ENCODE results near the gene REP15.
"Not testable (repeated sequence)": the region's sequence is repeated elsewhere in the genome, so short reads cannot be mapped to it uniquely, and the experiment has no call there.

The REP15 gene

DNA sequence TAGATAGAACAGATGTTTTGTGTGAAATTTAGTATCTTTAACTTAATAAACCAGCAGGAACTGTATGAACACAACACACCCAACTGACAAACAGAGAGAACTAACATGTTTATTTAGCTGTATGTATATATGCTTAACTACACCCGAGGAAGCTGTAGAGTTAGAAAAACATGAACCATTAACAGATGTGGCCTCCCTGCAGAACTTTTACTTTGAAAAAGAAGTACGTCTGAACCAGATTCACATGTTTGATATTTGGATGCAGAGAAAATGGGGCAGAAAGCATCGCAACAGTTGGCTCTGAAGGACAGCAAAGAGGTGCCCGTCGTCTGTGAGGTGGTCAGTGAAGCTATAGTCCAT lies at the start of gene REP15:
Gene REP15 (plus strand): TSS at position 155 of the 360 bp plus-strand sequence. CDS start 116 bp downstream, at position 271.
- no peak for DNase-seq

- no peak for DNase-seq
Observed at GRCh38 chr12:27650011-27650410, 46.2 kb upstream of the REP15 start.

GRCh38 chr12:27651201-27651600 lies 45.0 kb upstream of the REP15 start:
- DNase-seq: no peak

GRCh38 chr12:27652174-27652763 lies 44.0 kb upstream of the REP15 start:
- no peak for DNase-seq

- no peak for DNase-seq
Observed at GRCh38 chr12:27653661-27654060, 42.6 kb upstream of the REP15 start.

- not testable (repeated sequence) for DNase-seq
Observed at GRCh38 chr12:27655476-27655875, 40.8 kb upstream of the REP15 start.

DNA sequence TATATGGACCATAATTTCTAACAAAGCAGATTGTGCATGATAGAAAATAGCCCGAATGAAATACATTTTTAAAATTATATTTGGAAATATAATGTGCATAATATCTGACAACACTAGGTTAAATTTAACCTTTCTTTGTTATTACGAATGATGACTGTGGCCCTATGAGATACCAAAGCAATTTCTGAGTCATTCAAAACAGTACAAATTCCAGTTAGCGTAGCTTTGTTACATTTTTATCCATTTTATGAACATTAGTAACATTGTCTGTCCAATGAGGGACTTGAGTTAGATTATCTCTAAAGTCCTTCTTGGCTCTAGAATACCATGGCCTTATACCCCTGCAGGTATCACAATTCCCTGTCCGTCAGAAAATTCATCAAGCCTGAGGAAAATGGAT lies 39.0 kb upstream of the REP15 start:
- DNase-seq: no peak

DNA sequence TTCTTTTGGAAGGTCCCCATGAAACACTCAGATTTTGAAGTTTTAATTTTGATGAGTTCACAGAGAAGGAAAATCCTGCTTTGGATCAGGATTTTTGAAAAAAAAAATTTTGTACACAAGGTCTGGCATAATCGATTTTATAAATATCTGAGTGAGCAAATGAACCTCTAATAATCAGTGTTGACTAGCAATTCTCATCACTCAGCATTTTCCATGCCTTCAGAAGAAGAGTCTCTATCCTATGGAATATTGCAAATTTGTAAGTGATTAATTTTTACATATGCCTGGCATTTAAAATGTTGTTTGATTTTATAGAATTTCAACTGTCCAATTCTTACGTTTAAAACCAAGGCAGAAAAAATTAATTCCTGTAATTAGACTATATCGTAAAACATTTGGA lies 30.5 kb upstream of the REP15 start:
- no peak for DNase-seq

GRCh38 chr12:27666510-27666909 lies 29.7 kb upstream of the REP15 start:
- no peak for DNase-seq

- no peak for DNase-seq
Observed at GRCh38 chr12:27667540-27667939, 28.7 kb upstream of the REP15 start.

DNA sequence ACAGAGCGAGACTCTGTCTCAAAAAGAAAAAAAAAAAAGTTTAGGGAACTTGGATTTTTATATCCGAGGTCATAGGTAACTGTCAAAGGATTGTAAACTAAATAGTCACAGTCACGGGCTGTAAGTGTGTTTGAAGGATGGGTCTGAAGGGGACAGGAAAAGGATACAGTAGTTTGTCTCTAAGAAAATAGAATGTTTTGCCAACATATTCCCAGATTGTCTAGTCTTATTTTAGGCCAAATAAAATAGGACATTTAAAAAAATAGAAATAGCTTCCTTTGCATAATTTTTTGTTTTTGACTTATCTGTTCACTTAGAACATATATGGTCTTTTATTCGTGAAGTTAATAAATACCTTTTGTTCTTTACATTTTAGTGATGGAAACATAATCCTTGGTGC lies 24.2 kb upstream of the REP15 start:
- no peak for DNase-seq

DNA sequence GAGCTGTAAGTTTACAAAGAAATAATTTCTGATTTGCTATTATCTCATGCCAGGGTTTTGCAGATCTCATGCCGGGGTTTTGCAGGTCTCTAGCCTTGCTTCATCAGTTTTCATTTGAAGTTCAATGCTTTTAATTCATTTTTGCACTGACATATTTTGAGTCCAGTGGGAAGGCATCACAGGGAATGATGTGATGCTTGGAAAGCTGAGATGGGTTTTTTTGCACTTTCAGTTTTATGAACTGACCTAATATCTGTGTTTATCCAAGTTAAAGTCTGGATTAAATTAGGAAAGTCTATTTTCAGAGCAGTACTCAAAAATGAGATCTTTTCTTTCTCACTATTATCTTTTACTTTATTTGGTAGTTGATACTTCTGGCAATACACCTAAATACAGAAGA lies 23.6 kb upstream of the REP15 start:
- DNase-seq: no peak

DNA sequence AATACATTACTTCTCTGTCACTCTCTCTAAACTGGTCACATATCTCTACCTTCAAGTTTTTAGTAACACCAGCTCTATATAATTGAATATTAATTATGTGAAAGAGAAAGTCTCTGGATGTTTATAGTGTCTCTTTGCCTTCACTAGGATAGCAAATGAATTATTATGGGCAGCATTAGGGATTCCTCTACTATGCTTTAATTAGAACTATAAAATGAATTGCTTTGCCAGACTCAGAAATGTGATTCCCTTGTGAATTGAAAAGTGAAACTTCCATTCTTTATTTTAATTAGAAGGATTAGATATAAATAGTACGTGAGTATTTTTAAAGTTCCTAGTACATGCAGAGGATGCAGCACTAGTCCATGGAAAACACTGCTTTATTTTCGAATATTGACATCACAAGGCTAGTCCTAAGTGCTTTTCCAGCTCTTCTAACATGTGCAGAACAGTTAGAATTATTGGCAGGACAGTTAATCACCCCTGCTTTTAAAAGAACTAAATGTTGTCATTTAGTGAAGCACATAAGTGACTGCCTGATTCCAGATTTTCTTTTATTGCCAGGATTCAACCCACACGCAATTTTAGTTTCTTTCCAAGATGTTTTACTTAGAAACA lies 23.0 kb upstream of the REP15 start:
- no peak for DNase-seq

GRCh38 chr12:27674989-27675388 lies 21.3 kb upstream of the REP15 start:
- DNase-seq: no peak

GRCh38 chr12:27680619-27681018 lies 15.6 kb upstream of the REP15 start:
- DNase-seq: no peak

DNA sequence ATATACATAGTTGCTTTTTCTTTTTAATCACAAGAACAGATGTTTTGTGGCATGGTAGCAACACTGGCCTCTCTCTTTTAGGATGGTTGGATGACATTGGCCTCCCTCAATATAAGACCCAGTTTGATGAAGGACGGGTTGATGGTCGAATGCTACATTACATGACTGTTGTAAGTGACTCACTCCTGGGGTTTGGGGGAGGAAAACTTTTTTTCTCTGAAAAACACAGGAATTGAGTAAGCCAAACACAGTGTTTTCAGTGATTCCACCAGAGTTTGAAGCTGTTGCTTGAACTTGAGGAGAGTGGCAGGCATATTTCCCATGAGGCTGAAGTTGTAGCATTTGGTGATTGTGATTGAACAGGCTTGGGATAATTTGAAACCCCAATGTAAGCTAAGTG lies 13.7 kb upstream of the REP15 start:
- no peak for DNase-seq

- no peak for DNase-seq
Observed at GRCh38 chr12:27685274-27685673, 11.0 kb upstream of the REP15 start.

GRCh38 chr12:27686147-27686546 lies 10.1 kb upstream of the REP15 start:
- DNase-seq: no peak

DNA sequence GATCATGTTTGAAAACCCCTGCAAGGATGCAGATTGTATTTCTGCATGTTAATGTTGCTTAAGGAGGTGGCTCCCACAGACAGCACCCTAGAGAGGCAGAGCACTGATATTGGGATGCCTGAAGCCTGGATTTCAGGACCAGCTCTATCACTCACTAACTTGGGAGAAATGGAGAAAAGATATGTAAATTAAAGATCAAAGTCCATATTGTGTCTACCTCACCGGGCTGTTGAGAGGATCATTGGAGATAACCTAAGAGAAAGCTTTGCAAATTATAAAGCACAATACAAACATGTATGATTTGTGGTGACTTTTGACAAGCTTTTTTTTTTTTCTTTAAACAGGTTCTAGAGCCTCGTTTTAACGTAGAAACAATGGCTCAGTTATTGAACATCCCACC lies 7.6 kb upstream of the REP15 start:
- no peak for DNase-seq

- no peak for DNase-seq
Observed at GRCh38 chr12:27689558-27690180, 6.6 kb upstream of the REP15 start.

- no peak for DNase-seq
Observed at GRCh38 chr12:27693403-27693802, 2.8 kb upstream of the REP15 start.

- no peak for DNase-seq
Observed at GRCh38 chr12:27695556-27696292, 523 bp upstream of the REP15 start.

DNA sequence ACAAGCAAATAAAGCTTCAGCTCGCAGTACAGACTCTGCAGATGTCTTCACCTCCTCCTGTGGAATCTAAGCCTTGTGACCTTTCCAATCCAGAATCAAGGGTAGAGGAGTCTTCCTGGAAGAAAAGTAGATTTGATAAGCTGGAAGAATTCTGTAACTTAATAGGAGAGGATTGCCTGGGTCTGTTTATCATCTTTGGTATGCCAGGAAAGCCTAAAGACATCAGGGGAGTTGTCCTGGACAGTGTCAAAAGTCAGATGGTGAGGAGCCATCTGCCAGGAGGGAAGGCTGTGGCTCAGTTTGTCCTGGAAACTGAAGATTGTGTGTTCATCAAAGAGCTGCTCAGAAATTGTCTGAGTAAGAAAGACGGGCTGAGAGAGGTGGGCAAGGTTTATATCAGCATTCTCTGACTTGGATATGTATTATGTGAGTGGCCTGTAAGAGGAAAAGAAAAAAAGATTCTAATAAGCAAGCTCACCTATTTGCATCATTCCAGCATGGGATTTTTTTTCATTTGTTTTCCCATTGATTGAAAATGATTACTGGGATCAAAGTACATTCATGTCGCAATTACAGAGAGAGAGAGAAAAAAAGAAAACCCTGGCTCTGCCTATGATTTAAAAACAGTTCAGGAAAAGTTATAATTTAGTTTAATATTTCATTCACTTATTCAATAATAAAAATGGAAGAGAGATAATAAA lies 767 bp downstream of the REP15 start:
- no peak for DNase-seq
